ENCODE results near the gene HRH2. TPM values are rescaled to one million over a fixed set of nuclear protein-coding genes. Genes with fewer than 3 reads are reported as not detected.

Gene HRH2
- polyA plus RNA-seq, 2 donors: 0.18 to 0.40 TPM

GRCh38 chr5:175740014-175740413, 82.1 kb downstream of the HRH2 start:
- Histone ChIP-seq H3K27ac (ENCODE audit: low read depth in 2 of 2, low read length in 1 of 2) (no peak overlapping the region), H3K27me3 (ENCODE audit: control insufficient read depth in 1 of 2, insufficient read depth in 2 of 2, low read length in 2 of 2) (no peaks in the 10 kb centered on the region), H3K4me3 (ENCODE audit: low read depth in 1 of 2, low read length in 2 of 2) (no peak overlapping the region), H3K9me3 (ENCODE audit: control insufficient read depth in 2 of 2, insufficient read depth in 1 of 2, low read depth in 1 of 2, low read length in 1 of 2) (peaks cover 0 to 3% of the 10 kb centered on the region in 2 donors), H3K4me1 (ENCODE audit: control insufficient read depth in 2 of 2, insufficient read depth in 2 of 2, low read length in 1 of 2) (no peaks in the 10 kb centered on the region), H3K36me3 (ENCODE audit: control insufficient read depth in 2 of 2, insufficient read depth in 2 of 2, low read length in 1 of 2) (no peaks in the 10 kb centered on the region)
- 87 to 89% methylated on average over 5 of the region's 5 CpGs for WGBS, 2 donors

- WGBS, 2 donors: 49 to 63% methylated on average over 3 of the region's 3 CpGs
- Histone ChIP-seq H3K4me1 (ENCODE audit: control insufficient read depth in 2 of 2, insufficient read depth in 2 of 2, low read length in 1 of 2) (no peaks in the 10 kb centered on the region), H3K9me3 (ENCODE audit: control insufficient read depth in 2 of 2, insufficient read depth in 1 of 2, low read depth in 1 of 2, low read length in 1 of 2) (peaks cover 0 to 3% of the 10 kb centered on the region in 2 donors), H3K27ac (ENCODE audit: low read depth in 2 of 2, low read length in 1 of 2) (no peak overlapping the region), H3K27me3 (ENCODE audit: control insufficient read depth in 1 of 2, insufficient read depth in 2 of 2, low read length in 2 of 2) (no peaks in the 10 kb centered on the region), H3K4me3 (ENCODE audit: low read depth in 1 of 2, low read length in 2 of 2) (no peak overlapping the region), H3K36me3 (ENCODE audit: control insufficient read depth in 2 of 2, insufficient read depth in 2 of 2, low read length in 1 of 2) (no peaks in the 10 kb centered on the region)
These were observed 83.7 kb downstream of the HRH2 start for GRCh38 chr5:175741556-175741955.

- WGBS, 2 donors: 71 to 76% methylated on average over 10 of the region's 10 CpGs
- Histone ChIP-seq H3K27me3 (ENCODE audit: control insufficient read depth in 1 of 2, insufficient read depth in 2 of 2, low read length in 2 of 2) (no peaks in the 10 kb centered on the region), H3K4me1 (ENCODE audit: control insufficient read depth in 2 of 2, insufficient read depth in 2 of 2, low read length in 1 of 2) (no peaks in the 10 kb centered on the region), H3K4me3 (ENCODE audit: low read depth in 1 of 2, low read length in 2 of 2) (no peak overlapping the region), H3K9me3 (ENCODE audit: control insufficient read depth in 2 of 2, insufficient read depth in 1 of 2, low read depth in 1 of 2, low read length in 1 of 2) (peaks cover 0 to 3% of the 10 kb centered on the region in 2 donors), H3K36me3 (ENCODE audit: control insufficient read depth in 2 of 2, insufficient read depth in 2 of 2, low read length in 1 of 2) (no peaks in the 10 kb centered on the region), H3K27ac (ENCODE audit: low read depth in 2 of 2, low read length in 1 of 2) (no peak overlapping the region)
These were observed 84.6 kb downstream of the HRH2 start for GRCh38 chr5:175742290-175742994.

GRCh38 chr5:175743676-175744210, 85.9 kb downstream of the HRH2 start:
- Histone ChIP-seq H3K4me3 (ENCODE audit: low read depth in 1 of 2, low read length in 2 of 2) (no peak overlapping the region), H3K27me3 (ENCODE audit: control insufficient read depth in 1 of 2, insufficient read depth in 2 of 2, low read length in 2 of 2) (no peaks in the 10 kb centered on the region), H3K9me3 (ENCODE audit: control insufficient read depth in 2 of 2, insufficient read depth in 1 of 2, low read depth in 1 of 2, low read length in 1 of 2) (peaks cover 0 to 3% of the 10 kb centered on the region in 2 donors), H3K27ac (ENCODE audit: low read depth in 2 of 2, low read length in 1 of 2) (no peak overlapping the region), H3K36me3 (ENCODE audit: control insufficient read depth in 2 of 2, insufficient read depth in 2 of 2, low read length in 1 of 2) (no peaks in the 10 kb centered on the region), H3K4me1 (ENCODE audit: control insufficient read depth in 2 of 2, insufficient read depth in 2 of 2, low read length in 1 of 2) (no peaks in the 10 kb centered on the region)
- 63 to 74% methylated on average over 1 of the region's 1 CpG for WGBS, 2 donors

- H3K27me3 ChIP-seq (ENCODE audit: control insufficient read depth in 1 of 2, insufficient read depth in 2 of 2, low read length in 2 of 2): no peaks in the 10 kb centered on the region
- no peaks in the 10 kb centered on the region for H3K36me3 ChIP-seq (ENCODE audit: control insufficient read depth in 2 of 2, insufficient read depth in 2 of 2, low read length in 1 of 2)
- H3K9me3 ChIP-seq (ENCODE audit: control insufficient read depth in 2 of 2, insufficient read depth in 1 of 2, low read depth in 1 of 2, low read length in 1 of 2): peaks cover 0 to 3% of the 10 kb centered on the region in 2 donors
- WGBS, 2 donors: 66 to 73% methylated on average over 3 of the region's 3 CpGs
- no peak overlapping the region for H3K4me3 ChIP-seq (ENCODE audit: low read depth in 1 of 2, low read length in 2 of 2)
- no peak overlapping the region for H3K27ac ChIP-seq (ENCODE audit: low read depth in 2 of 2, low read length in 1 of 2)
- H3K4me1 ChIP-seq (ENCODE audit: control insufficient read depth in 2 of 2, insufficient read depth in 2 of 2, low read length in 1 of 2): peaks cover 0 to 3% of the 10 kb centered on the region in 2 donors
These were observed 87.3 kb downstream of the HRH2 start for GRCh38 chr5:175745210-175745609.

- 31 to 53% methylated on average over 2 of the region's 2 CpGs for WGBS, 2 donors
- no peak overlapping the region for H3K27ac ChIP-seq (ENCODE audit: low read depth in 2 of 2, low read length in 1 of 2)
- no peak overlapping the region for H3K4me3 ChIP-seq (ENCODE audit: low read depth in 1 of 2, low read length in 2 of 2)
- peaks cover 0 to 3% of the 10 kb centered on the region in 2 donors for H3K4me1 ChIP-seq (ENCODE audit: control insufficient read depth in 2 of 2, insufficient read depth in 2 of 2, low read length in 1 of 2)
- H3K36me3 ChIP-seq (ENCODE audit: control insufficient read depth in 2 of 2, insufficient read depth in 2 of 2, low read length in 1 of 2): no peaks in the 10 kb centered on the region
- no peaks in the 10 kb centered on the region for H3K27me3 ChIP-seq (ENCODE audit: control insufficient read depth in 1 of 2, insufficient read depth in 2 of 2, low read length in 2 of 2)
- peaks cover 0 to 3% of the 10 kb centered on the region in 2 donors for H3K9me3 ChIP-seq (ENCODE audit: control insufficient read depth in 2 of 2, insufficient read depth in 1 of 2, low read depth in 1 of 2, low read length in 1 of 2)
These were observed 89.0 kb downstream of the HRH2 start for GRCh38 chr5:175746851-175747250.

GRCh38 chr5:175747539-175748060, 89.7 kb downstream of the HRH2 start:
- no peaks in the 10 kb centered on the region for H3K27me3 ChIP-seq (ENCODE audit: control insufficient read depth in 1 of 2, insufficient read depth in 2 of 2, low read length in 2 of 2)
- H3K4me1 ChIP-seq (ENCODE audit: control insufficient read depth in 2 of 2, insufficient read depth in 2 of 2, low read length in 1 of 2): peaks cover 0 to 3% of the 10 kb centered on the region in 2 donors
- H3K27ac ChIP-seq (ENCODE audit: low read depth in 2 of 2, low read length in 1 of 2): no peak overlapping the region
- no peaks in the 10 kb centered on the region for H3K36me3 ChIP-seq (ENCODE audit: control insufficient read depth in 2 of 2, insufficient read depth in 2 of 2, low read length in 1 of 2)
- H3K9me3 ChIP-seq (ENCODE audit: control insufficient read depth in 2 of 2, insufficient read depth in 1 of 2, low read depth in 1 of 2, low read length in 1 of 2): no peaks in the 10 kb centered on the region
- WGBS, 2 donors: 56 to 73% methylated on average over 3 of the region's 3 CpGs
- no peak overlapping the region for H3K4me3 ChIP-seq (ENCODE audit: low read depth in 1 of 2, low read length in 2 of 2)

- Histone ChIP-seq H3K4me1 (ENCODE audit: control insufficient read depth in 2 of 2, insufficient read depth in 2 of 2, low read length in 1 of 2) (peaks cover 0 to 3% of the 10 kb centered on the region in 2 donors), H3K9me3 (ENCODE audit: control insufficient read depth in 2 of 2, insufficient read depth in 1 of 2, low read depth in 1 of 2, low read length in 1 of 2) (no peaks in the 10 kb centered on the region), H3K36me3 (ENCODE audit: control insufficient read depth in 2 of 2, insufficient read depth in 2 of 2, low read length in 1 of 2) (no peaks in the 10 kb centered on the region), H3K27me3 (ENCODE audit: control insufficient read depth in 1 of 2, insufficient read depth in 2 of 2, low read length in 2 of 2) (no peaks in the 10 kb centered on the region), H3K27ac (ENCODE audit: low read depth in 2 of 2, low read length in 1 of 2) (no peak overlapping the region), H3K4me3 (ENCODE audit: low read depth in 1 of 2, low read length in 2 of 2) (no peak overlapping the region)
- WGBS, 2 donors: 69 to 76% methylated on average over 3 of the region's 3 CpGs
These were observed 90.8 kb downstream of the HRH2 start for GRCh38 chr5:175748650-175749049.

- no peaks in the 10 kb centered on the region for H3K27me3 ChIP-seq (ENCODE audit: control insufficient read depth in 1 of 2, insufficient read depth in 2 of 2, low read length in 2 of 2)
- 41 to 55% methylated on average over 4 of the region's 4 CpGs for WGBS, 2 donors
- H3K9me3 ChIP-seq (ENCODE audit: control insufficient read depth in 2 of 2, insufficient read depth in 1 of 2, low read depth in 1 of 2, low read length in 1 of 2): no peaks in the 10 kb centered on the region
- peaks cover 0 to 3% of the 10 kb centered on the region in 2 donors for H3K4me1 ChIP-seq (ENCODE audit: control insufficient read depth in 2 of 2, insufficient read depth in 2 of 2, low read length in 1 of 2)
- no peak overlapping the region for H3K27ac ChIP-seq (ENCODE audit: low read depth in 2 of 2, low read length in 1 of 2)
- no peaks in the 10 kb centered on the region for H3K36me3 ChIP-seq (ENCODE audit: control insufficient read depth in 2 of 2, insufficient read depth in 2 of 2, low read length in 1 of 2)
- H3K4me3 ChIP-seq (ENCODE audit: low read depth in 1 of 2, low read length in 2 of 2): no peak overlapping the region
These were observed 91.7 kb downstream of the HRH2 start for GRCh38 chr5:175749591-175749990.

GRCh38 chr5:175750511-175750931, 92.7 kb downstream of the HRH2 start:
- 47 to 53% methylated on average over 14 of the region's 14 CpGs for WGBS, 2 donors
- H3K4me3 ChIP-seq (ENCODE audit: low read depth in 1 of 2, low read length in 2 of 2): no peak overlapping the region
- H3K27ac ChIP-seq (ENCODE audit: low read depth in 2 of 2, low read length in 1 of 2): no peak overlapping the region
- H3K4me1 ChIP-seq (ENCODE audit: control insufficient read depth in 2 of 2, insufficient read depth in 2 of 2, low read length in 1 of 2): peaks cover 0 to 3% of the 10 kb centered on the region in 2 donors
- no peaks in the 10 kb centered on the region for H3K27me3 ChIP-seq (ENCODE audit: control insufficient read depth in 1 of 2, insufficient read depth in 2 of 2, low read length in 2 of 2)
- H3K9me3 ChIP-seq (ENCODE audit: control insufficient read depth in 2 of 2, insufficient read depth in 1 of 2, low read depth in 1 of 2, low read length in 1 of 2): no peaks in the 10 kb centered on the region
- H3K36me3 ChIP-seq (ENCODE audit: control insufficient read depth in 2 of 2, insufficient read depth in 2 of 2, low read length in 1 of 2): no peaks in the 10 kb centered on the region
